T-cell (primary cell): ENCODE measurements around the gene MOB3B. TPM values are rescaled to one million over a fixed set of nuclear protein-coding genes. Genes with fewer than 3 reads are reported as not detected.

Experiments used
- ATAC-seq, 4 experiments: fragments of 200-7000 bp in 3 of 4; fragments of 150-1000 bp in 1 of 4; cut with Tn5 transposase; replicated peaks in 1 of 4; 1 replicate in 3 of 4; 2 replicates in 1 of 4; pipeline ENCODE4 v1.10.0; 2021; ENCODE audit warnings: moderate library complexity in 3 of 4, mild to moderate bottlenecking in 2 of 4, moderate number of reproducible peaks in 1 of 4
- CTCF ChIA-PET, 2 donors: fragments of 300-600 bp; sonication (Branson Sonifier 250); formaldehyde crosslinking; loops; one replicate each; lab custom pipeline; 2022; ENCODE audit warnings: antibody characterized with exemption in 2 of 2; lab: Charles Lee
- POLR2A ChIA-PET, 2 donors: fragments of 300-600 bp; sonication (Branson Sonifier 250); formaldehyde crosslinking; loops; one replicate each; lab custom pipeline; 2022; ENCODE audit warnings: antibody characterized with exemption in 2 of 2; lab: Charles Lee
- DNase-seq, 35 experiments: peaks; one replicate each; pipeline versions ENCODE4 v3.0.0 to v3.0.0-alpha.2; 2013 to 2023
- H3K27ac ChIP-seq: one replicate; pipeline ENCODE4 v1.5.1; 2013; ENCODE audit warnings: low read length
- H3K27me3 ChIP-seq, 2 experiments: replicated peaks in 1 of 2; 1 replicate in 1 of 2; 2 replicates in 1 of 2; pipeline versions ENCODE4 v1.6.1 to v1.7.0; 2013; ENCODE audit warnings: low read length in 1 of 2, mixed read lengths in 1 of 2; ENCODE audit not compliant: control insufficient read depth in 2 of 2, insufficient read depth in 2 of 2; ENCODE audit errors: extremely low read depth in 1 of 2
- H3K36me3 ChIP-seq, 2 donors: 1 replicate in 1 of 2; 2 replicates in 1 of 2; pipeline versions ENCODE4 v1.6.1 to v1.7.0; 2013; ENCODE audit warnings: low read length in 1 of 2; ENCODE audit not compliant: control insufficient read depth in 2 of 2, insufficient read depth in 1 of 2; ENCODE audit errors: extremely low read depth in 1 of 2
- H3K4me1 ChIP-seq, 2 experiments: 1 replicate in 1 of 2; 2 replicates in 1 of 2; pipeline versions ENCODE4 v1.6.1 to v1.7.0; 2013; ENCODE audit warnings: low read length in 2 of 2, mixed read lengths in 1 of 2; ENCODE audit not compliant: insufficient read depth in 2 of 2, control insufficient read depth in 1 of 2; ENCODE audit errors: extremely low read depth in 1 of 2
- H3K4me3 ChIP-seq, 2 donors: 1 replicate in 1 of 2; 2 replicates in 1 of 2; pipeline versions ENCODE4 v1.5.1 to v1.7.0; 2013; ENCODE audit warnings: mild to moderate bottlenecking in 2 of 2, low read length in 1 of 2, moderate library complexity in 1 of 2; ENCODE audit not compliant: control insufficient read depth in 1 of 2; ENCODE audit errors: extremely low read depth in 1 of 2
- H3K9me3 ChIP-seq: 2 replicates; pipeline ENCODE4 v1.7.0; 2013
- H3K27ac Mint-ChIP-seq, 2 donors: one replicate each; pipeline ENCODE4 v1.8.0; 2020 to 2021; ENCODE audit warnings: mild to moderate bottlenecking in 2 of 2, mixed read lengths in 2 of 2
- H3K27me3 Mint-ChIP-seq, 2 donors: one replicate each; pipeline ENCODE4 v1.8.0; 2021 to 2022; ENCODE audit warnings: mixed read lengths in 2 of 2
- H3K36me3 Mint-ChIP-seq: one replicate; pipeline ENCODE4 v1.8.0; 2021; ENCODE audit warnings: mixed read lengths
- H3K4me1 Mint-ChIP-seq, 3 donors: one replicate each; pipeline ENCODE4 v1.8.0; 2020 to 2022; ENCODE audit warnings: mixed read lengths in 3 of 3, mild to moderate bottlenecking in 1 of 3
- H3K4me3 Mint-ChIP-seq, 3 donors: one replicate each; pipeline ENCODE4 v1.8.0; 2020 to 2022; ENCODE audit warnings: mild to moderate bottlenecking in 3 of 3, mixed read lengths in 3 of 3, moderate library complexity in 3 of 3
- H3K9me3 Mint-ChIP-seq, 3 donors: one replicate each; pipeline ENCODE4 v1.8.0; 2020 to 2022; ENCODE audit warnings: mixed read lengths in 3 of 3
- WGBS: methylation state at CpG from one replicate; pipeline ENCODE4 v1.1.5; 2013; ENCODE audit warnings: missing lambda C conversion rate; ENCODE audit not compliant: insufficient coverage; 5-methylcytosine and 5-hydroxymethylcytosine counted together
- total RNA-seq, 35 experiments: library from RNA in 6 of 35; stranded (reverse) in 6 of 35; fragments of 120-200 nt in 1 of 35; gene quantifications; one replicate each; pipeline versions ENCODE4 v1.2.1 to v1.2.4 and lab custom pipeline; 2013 to 2026

MOB3B gene
- total RNA-seq, 5 donors from 2014 or later (not counting 1 experiment from before 2014, with no cell fraction given): 0.40 to 0.72 (median 0.56) TPM

DNA sequence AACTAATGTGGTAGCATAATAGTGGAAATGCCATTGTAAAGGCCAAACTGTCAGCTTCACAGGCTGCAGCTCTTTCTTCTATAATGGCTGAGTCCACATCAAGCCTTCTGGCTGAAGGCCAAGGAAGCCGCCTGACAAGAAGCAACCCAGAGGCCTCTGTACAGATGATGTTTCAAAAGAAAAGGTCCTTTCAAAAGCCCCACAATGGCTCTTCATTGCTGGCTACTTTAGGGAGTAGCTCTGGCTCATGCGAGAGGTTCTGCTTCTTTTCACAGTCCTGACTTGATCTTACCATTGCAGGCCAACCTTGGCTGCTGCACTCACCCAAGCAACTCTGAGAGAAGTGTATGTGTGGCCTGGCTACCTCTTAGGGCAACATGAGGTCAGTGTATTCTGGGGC lies 178.2 kb downstream of the MOB3B start:
- H3K4me3 ChIP-seq: no peak overlapping the region
- DNase-seq (no peak), ATAC-seq (no peak)
- H3K27me3 ChIP-seq: no peaks in the 10 kb centered on the region
- CTCF ChIA-PET: interaction anchor here in 1 of 2 donors (0.7 kb wide), 1 partner anchor 178 kb away, joined by 3 read pairs; no protein-coding TSS in a partner anchor
- H3K9me3 ChIP-seq: no peaks in the 10 kb centered on the region
- POLR2A ChIA-PET: no interaction called here
- H3K27ac Mint-ChIP-seq: no peak overlapping the region
- H3K27ac ChIP-seq: no peak overlapping the region
- no CpG with 5 or more reads among the region's 2 CpGs for WGBS
- H3K4me3 Mint-ChIP-seq: no peak overlapping the region
- no peaks in the 10 kb centered on the region for H3K36me3 Mint-ChIP-seq
- no peaks in the 10 kb centered on the region for H3K9me3 Mint-ChIP-seq
- peaks cover 9 to 11% (median 10%) of the 10 kb centered on the region in 3 donors for H3K4me1 Mint-ChIP-seq
- peaks cover 0 to 4% of the 10 kb centered on the region in 2 donors for H3K36me3 ChIP-seq
- no peaks in the 10 kb centered on the region for H3K27me3 Mint-ChIP-seq
- no peaks in the 10 kb centered on the region for H3K4me1 ChIP-seq

DNA sequence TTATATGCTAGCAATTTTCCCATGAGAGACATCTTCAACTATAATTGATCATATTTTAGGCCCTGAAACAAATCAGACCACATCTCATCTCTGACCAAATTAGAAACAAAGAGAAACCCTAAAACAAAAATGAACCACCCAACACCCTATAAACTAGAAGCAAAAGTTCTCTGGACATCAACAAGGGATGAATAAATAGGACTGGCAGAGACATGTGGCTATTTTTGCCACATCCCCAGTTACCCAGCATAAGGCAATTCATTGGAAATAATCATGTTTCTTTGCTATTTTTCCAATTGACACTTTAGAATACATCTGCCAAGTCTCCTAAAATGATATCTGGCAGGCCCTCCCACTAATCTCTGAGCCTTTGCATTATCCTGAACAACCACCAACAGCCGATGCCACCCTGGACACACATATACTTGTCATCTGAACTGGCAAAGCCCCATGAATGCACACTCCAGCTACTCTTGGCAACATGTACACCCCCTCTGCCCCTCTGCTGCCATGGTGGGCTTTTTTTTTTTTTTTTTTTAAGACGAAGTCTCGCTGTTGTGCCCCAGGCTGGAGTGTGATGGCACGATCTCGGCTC lies 179.1 kb downstream of the MOB3B start:
- ChIA-PET CTCF (interaction anchor here (0.7 kb wide), 3 partner anchors 253 to 531 kb away, joined by 3 to 4 read pairs (median 3); no protein-coding TSS in a partner anchor), POLR2A (no interaction called here)

DNA sequence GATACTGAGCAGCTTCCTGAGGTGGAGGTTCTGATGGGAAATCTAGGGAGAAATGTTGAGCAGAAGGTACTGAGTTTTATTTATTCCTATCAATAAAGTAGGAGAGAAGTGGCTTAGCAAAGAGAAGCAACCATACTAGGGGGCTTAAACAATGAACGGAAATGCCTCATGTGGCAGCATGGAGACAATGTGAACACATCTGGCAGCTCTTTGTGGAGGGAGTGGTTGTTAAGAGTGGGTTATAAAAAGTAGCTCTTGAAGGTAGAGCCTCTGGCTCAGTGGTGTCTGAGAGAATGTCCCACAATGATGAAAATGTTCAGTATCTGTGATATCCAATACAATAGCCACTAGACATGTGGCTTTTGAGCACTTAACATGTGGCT lies 179.9 kb downstream of the MOB3B start:
- no peak for DNase-seq
- ATAC-seq: no peak
- Histone ChIP-seq H3K4me1 (no peaks in the 10 kb centered on the region), H3K9me3 (no peaks in the 10 kb centered on the region), H3K27me3 (no peaks in the 10 kb centered on the region), H3K27ac (no peak overlapping the region), H3K4me3 (no peak overlapping the region), H3K36me3 (peaks cover 0 to 4% of the 10 kb centered on the region in 2 donors)
- Mint-ChIP-seq H3K27ac (no peak overlapping the region), H3K4me3 (no peak overlapping the region), H3K9me3 (no peaks in the 10 kb centered on the region), H3K4me1 (peaks cover 9 to 11% (median 10%) of the 10 kb centered on the region in 3 donors), H3K36me3 (no peaks in the 10 kb centered on the region), H3K27me3 (no peaks in the 10 kb centered on the region)
- ChIA-PET POLR2A (no interaction called here), CTCF (no interaction called here)
- WGBS: no CpG with 5 or more reads among the region's 1 CpG

More for the DNA sequence above, 179.1 kb downstream of the MOB3B start:
- H3K9me3 ChIP-seq: no peaks in the 10 kb centered on the region
- no peaks in the 10 kb centered on the region for H3K27me3 ChIP-seq
- ATAC-seq (no peak), DNase-seq (no peak)
- Mint-ChIP-seq H3K36me3 (no peaks in the 10 kb centered on the region), H3K9me3 (no peaks in the 10 kb centered on the region), H3K4me3 (no peak overlapping the region), H3K27me3 (no peaks in the 10 kb centered on the region), H3K4me1 (peaks cover 9 to 11% (median 10%) of the 10 kb centered on the region in 3 donors), H3K27ac (no peak overlapping the region)
- no peak overlapping the region for H3K27ac ChIP-seq
- no CpG with 5 or more reads among the region's 5 CpGs for WGBS
- H3K4me3 ChIP-seq: no peak overlapping the region
- no peaks in the 10 kb centered on the region for H3K4me1 ChIP-seq
- peaks cover 0 to 4% of the 10 kb centered on the region in 2 donors for H3K36me3 ChIP-seq

DNA sequence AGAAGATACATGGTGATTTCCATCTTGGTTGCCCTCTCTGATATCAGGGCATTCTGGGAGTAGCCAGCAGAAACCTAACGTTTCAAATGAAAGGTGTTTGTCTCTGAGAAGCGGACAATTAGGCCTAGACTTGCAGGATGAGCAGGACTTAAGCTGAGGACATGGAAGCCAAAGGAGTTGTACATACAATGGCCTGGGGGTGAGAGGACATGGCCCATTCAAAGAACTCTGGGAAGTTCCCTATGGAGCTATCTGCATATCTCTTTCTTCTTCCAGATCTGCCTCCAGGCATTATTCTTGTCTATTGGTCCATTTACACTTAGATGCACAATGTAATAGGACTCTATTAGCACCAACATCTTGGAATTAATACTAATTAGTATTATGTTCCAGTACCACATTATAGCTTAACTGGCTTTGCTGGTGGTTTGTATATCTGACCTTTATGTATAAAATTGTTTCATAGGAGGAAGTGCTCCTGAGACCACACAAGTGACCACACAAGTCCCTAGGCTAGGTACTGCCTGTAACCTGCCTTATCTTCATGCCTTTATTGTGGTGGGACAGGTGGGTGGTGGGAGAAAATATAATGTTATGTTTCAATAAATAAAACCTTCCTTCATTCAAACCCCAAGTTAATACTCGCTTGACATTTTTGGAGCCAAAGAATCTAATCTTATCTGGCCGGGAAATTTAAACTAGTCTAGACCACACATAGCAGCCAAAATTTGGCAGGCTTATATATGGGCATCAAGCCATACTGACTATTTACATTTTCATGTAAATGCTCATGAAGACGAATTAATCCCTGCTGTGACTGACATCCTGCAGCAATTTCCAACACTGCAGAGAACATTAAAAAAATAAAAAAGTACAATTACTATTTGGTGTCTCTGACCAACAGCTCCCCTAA lies 180.6 kb downstream of the MOB3B start:
- ChIA-PET POLR2A (interaction anchor here in 1 of 2 donors (0.6 kb wide), 1 partner anchor 76 kb away, joined by 10 read pairs; no protein-coding TSS in a partner anchor), CTCF (no interaction called here)
- Mint-ChIP-seq H3K27me3 (no peaks in the 10 kb centered on the region), H3K4me3 (no peak overlapping the region), H3K4me1 (peaks cover 9 to 11% (median 10%) of the 10 kb centered on the region in 3 donors), H3K9me3 (no peaks in the 10 kb centered on the region), H3K27ac (no peak overlapping the region), H3K36me3 (no peaks in the 10 kb centered on the region)
- Histone ChIP-seq H3K4me3 (no peak overlapping the region), H3K4me1 (no peaks in the 10 kb centered on the region), H3K27ac (no peak overlapping the region), H3K36me3 (peaks cover 0 to 4% of the 10 kb centered on the region in 2 donors), H3K9me3 (no peaks in the 10 kb centered on the region), H3K27me3 (no peaks in the 10 kb centered on the region)
- ATAC-seq: no peak
- 96% methylated on average over 4 of the region's 5 CpGs for WGBS
- no peak for DNase-seq

DNA sequence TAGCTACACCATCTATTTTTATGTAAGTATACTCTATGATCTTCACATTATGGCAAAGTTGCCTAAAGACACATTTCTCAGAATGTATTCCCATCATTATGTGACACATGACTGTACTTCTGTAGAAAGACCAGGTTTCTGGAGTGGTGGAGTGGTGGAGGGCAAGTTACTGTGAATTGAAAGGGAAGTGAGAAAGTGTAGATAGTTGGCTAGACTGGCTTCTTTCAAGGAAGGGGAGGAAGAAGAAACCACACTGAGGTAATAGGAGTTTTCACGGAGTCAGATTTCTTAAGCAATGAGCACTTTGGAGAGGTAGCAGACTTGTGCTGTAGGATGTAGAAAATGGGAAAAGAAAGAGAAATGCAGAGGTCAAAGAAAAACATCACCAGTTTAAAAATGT lies 181.7 kb downstream of the MOB3B start:
- H3K9me3 ChIP-seq: no peaks in the 10 kb centered on the region
- DNase-seq (no peak), ATAC-seq (no peak)
- no peaks in the 10 kb centered on the region for H3K4me1 ChIP-seq
- H3K4me3 ChIP-seq: no peak overlapping the region
- CTCF ChIA-PET: no interaction called here
- Mint-ChIP-seq H3K4me3 (no peak overlapping the region), H3K27ac (no peak overlapping the region), H3K27me3 (no peaks in the 10 kb centered on the region), H3K36me3 (no peaks in the 10 kb centered on the region), H3K9me3 (no peaks in the 10 kb centered on the region), H3K4me1 (peaks cover 7 to 10% (median 9%) of the 10 kb centered on the region in 3 donors)
- H3K27me3 ChIP-seq: no peaks in the 10 kb centered on the region
- WGBS: no CpG with 5 or more reads among the region's 1 CpG
- H3K36me3 ChIP-seq: peaks cover 0 to 4% of the 10 kb centered on the region in 2 donors
- POLR2A ChIA-PET: no interaction called here
- H3K27ac ChIP-seq: no peak overlapping the region

DNA sequence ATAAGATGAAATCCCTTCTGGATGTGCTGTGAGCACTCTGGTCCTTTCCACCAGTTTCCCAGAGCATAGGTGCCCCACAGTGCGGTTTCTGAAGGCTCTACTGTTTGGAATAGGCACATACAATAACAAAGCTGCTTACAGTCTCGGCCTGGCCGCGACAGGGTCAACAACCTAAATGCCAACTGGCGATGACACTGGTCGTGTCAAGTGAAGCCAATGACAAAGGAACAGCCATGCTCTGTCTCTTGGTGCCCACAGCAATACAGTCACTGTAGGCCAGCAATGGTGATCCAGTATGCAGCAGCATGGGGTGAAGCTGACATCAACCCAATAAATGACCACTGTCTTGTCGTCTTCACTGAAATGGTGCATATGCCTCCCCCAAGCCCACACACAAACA lies 184.8 kb downstream of the MOB3B start:
- Mint-ChIP-seq H3K4me3 (no peak overlapping the region), H3K9me3 (no peaks in the 10 kb centered on the region), H3K27ac (no peak overlapping the region), H3K36me3 (no peaks in the 10 kb centered on the region), H3K27me3 (no peaks in the 10 kb centered on the region), H3K4me1 (no peaks in the 10 kb centered on the region)
- H3K36me3 ChIP-seq: no peaks in the 10 kb centered on the region
- 89% methylated on average over 6 of the region's 7 CpGs for WGBS
- no peak for ATAC-seq
- H3K4me3 ChIP-seq: no peak overlapping the region
- no peaks in the 10 kb centered on the region for H3K27me3 ChIP-seq
- POLR2A ChIA-PET: no interaction called here
- no peak overlapping the region for H3K27ac ChIP-seq
- no peaks in the 10 kb centered on the region for H3K4me1 ChIP-seq
- no peaks in the 10 kb centered on the region for H3K9me3 ChIP-seq
- no peak for DNase-seq
- CTCF ChIA-PET: no interaction called here
